K562 (cell line): ENCODE data around the gene MED15. TPM values are rescaled to one million over a fixed set of nuclear protein-coding genes. Genes with fewer than 3 reads are reported as not detected.

Experiments
- EHMT2 ChIP-seq: fragments of 450-650 bp; IDR thresholded peaks from 2 replicates; pipeline ENCODE4 v1.6.1; 2018; ENCODE audit warnings: antibody characterized with exemption
- HINFP ChIP-seq: fragments of 450-650 bp; conservative IDR thresholded peaks from 2 replicates; pipeline ENCODE4 v1.6.1; 2016; ENCODE audit warnings: missing genetic modification characterization, low read depth, mild to moderate bottlenecking, control low read depth, missing compliant biosample characterization
- MAFF ChIP-seq: IDR thresholded peaks from 2 replicates; pipeline ENCODE4 v1.6.1; 2012; ENCODE audit warnings: low read length, improper control_type of control experiment
- MAFG ChIP-seq: fragments of 450-650 bp; conservative IDR thresholded peaks from 2 replicates; pipeline ENCODE4 v1.6.1; 2016; ENCODE audit warnings: missing genetic modification characterization, missing compliant biosample characterization
- MAFK ChIP-seq: IDR thresholded peaks from 2 replicates; pipeline ENCODE4 v1.6.1; 2011; ENCODE audit warnings: low read length, improper control_type of control experiment
- POLR2AphosphoS2 ChIP-seq: IDR thresholded peaks from 2 replicates; pipeline ENCODE4 v1.6.1; 2012; ENCODE audit warnings: low read length, improper control_type of control experiment
- POLR2G ChIP-seq: fragments of 200-400 bp; formaldehyde crosslinking; IDR thresholded peaks from 2 replicates; pipeline ENCODE4 v1.6.1; 2017; ENCODE audit warnings: low read depth, mild to moderate bottlenecking, antibody characterized with exemption, low read length, moderate library complexity
- TAF7 ChIP-seq: fragments of 450-650 bp; IDR thresholded peaks from 2 replicates; pipeline ENCODE4 v1.6.1; 2016; ENCODE audit warnings: missing genetic modification characterization, missing compliant biosample characterization
- TOE1 ChIP-seq, 2 experiments: fragments of 450-650 bp in 1 of 2; sonication (generic) in 1 of 2; formaldehyde crosslinking in 1 of 2; IDR thresholded peaks; 2 replicates each; pipeline versions ENCODE4 v1.7.1 to v1.8.0; 2016 to 2022; ENCODE audit warnings: borderline replicate concordance in 2 of 2, mild to moderate bottlenecking in 2 of 2, antibody characterized with exemption in 1 of 2, inconsistent platforms in 1 of 2, low read depth in 1 of 2, missing genetic modification reagents in 1 of 2, moderate library complexity in 1 of 2
- ZNF12 ChIP-seq: sonication (generic); formaldehyde crosslinking; IDR thresholded peaks from 2 replicates; pipeline ENCODE4 v1.4.0; 2020; ENCODE audit warnings: mild to moderate bottlenecking, missing genetic modification reagents
- ZNF511 ChIP-seq: sonication (generic); formaldehyde crosslinking; IDR thresholded peaks from 2 replicates; pipeline ENCODE4 v1.8.0; 2022; ENCODE audit warnings: mild to moderate bottlenecking, missing genetic modification reagents
- ZNF696 ChIP-seq: fragments of 250-450 bp; sonication (Bioruptor Pico); conservative IDR thresholded peaks from 2 replicates; pipeline ENCODE4 v1.4.0; 2020; ENCODE audit warnings: mild to moderate bottlenecking, moderate library complexity
- ZNF707 ChIP-seq: fragments of 250-450 bp; sonication (Bioruptor Pico); conservative IDR thresholded peaks from 2 replicates; pipeline ENCODE4 v1.8.0; 2022; ENCODE audit warnings: inconsistent platforms, mild to moderate bottlenecking, moderate library complexity
- ZNF778 ChIP-seq: fragments of 450-650 bp; formaldehyde crosslinking; IDR thresholded peaks from 2 replicates; pipeline ENCODE4 v1.4.0; 2020; ENCODE audit warnings: mild to moderate bottlenecking, moderate library complexity
- polyA plus RNA-seq, 8 experiments: library from polyadenylated mRNA; depleted of rRNA in 4 of 8; stranded (reverse) in 5 of 8; unstranded in 3 of 8; fragments of >200 nt; fragmentation: Nextera tagmentation in 2 of 8; fragmentation: Illumina TruSeq in 1 of 8; extraction: Ambion mirVana in 2 of 8; extraction: Trizol in 1 of 8; gene quantifications; 2 replicates each; pipeline versions ENCODE4 v1.2.1 to v1.2.3, GENCODE V29; 2011 to 2014; ENCODE audit warnings: inconsistent platforms in 1 of 8, missing spikeins in 1 of 8
- total RNA-seq, 7 experiments: library from RNA; depleted of rRNA in 6 of 7; stranded (reverse); fragments of >200 nt in 6 of 7; fragmentation: Illumina TruSeq in 2 of 7; extraction: Trizol in 2 of 7; gene quantifications; 2 replicates each; pipeline versions ENCODE4 v1.2.1 to v1.2.3, GENCODE V29; 2011 to 2021; ENCODE audit warnings: low replicate concordance in 1 of 7
- TF ChIP-seq, protein P1 (sequence below), 3 experiments: fragments of 200-800 bp in 1 of 3; sonication (Bioruptor generic) in 1 of 3; sonication (generic) in 1 of 3; formaldehyde crosslinking in 1 of 3; IDR thresholded peaks; 2 replicates each; pipeline versions ENCODE4 v1.6.1 to v1.8.0; 2016 to 2022; ENCODE audit warnings: mild to moderate bottlenecking in 2 of 3, missing compliant biosample characterization in 2 of 3, missing genetic modification characterization in 2 of 3, missing genetic modification reagents in 1 of 3
- TF ChIP-seq, protein P2 (sequence below): fragments of 250-450 bp; sonication (Bioruptor Pico); IDR thresholded peaks from 2 replicates; pipeline ENCODE4 v1.9.0; 2021; ENCODE audit warnings: mild to moderate bottlenecking

The MED15 gene
- total and polyA plus RNA-seq, 9 of the 15 experiments (the other 6 are each of a cell fraction or from before 2014, with no cell fraction given): 4.0 to 271 (median 60.1) TPM

- TF ChIP-seq, protein P1, sequence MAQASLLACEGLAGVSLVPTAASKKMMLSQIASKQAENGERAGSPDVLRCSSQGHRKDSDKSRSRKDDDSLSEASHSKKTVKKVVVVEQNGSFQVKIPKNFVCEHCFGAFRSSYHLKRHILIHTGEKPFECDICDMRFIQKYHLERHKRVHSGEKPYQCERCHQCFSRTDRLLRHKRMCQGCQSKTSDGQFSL (CRISPR knock-in tag; IDR thresholded peaks at IDR 0.05): no peak
- TF ChIP-seq, protein P1 (tag; IDR thresholded peaks at IDR 0.05): 0 out of 4 replicates have a peak, but pooled peaks of 1 of the 2 experiments have one; percentile 37
- TF ChIP-seq MAFF: peak; percentile 85
- 0 out of 2 replicates have a peak, but pooled peaks have one; percentile 23 for TF ChIP-seq HINFP (tag)
- TF ChIP-seq EHMT2: no peak
- TF ChIP-seq MAFK: peak; percentile 67
- TF ChIP-seq ZNF778 (CRISPR knock-in tag): no peak
- TF ChIP-seq, protein P2, sequence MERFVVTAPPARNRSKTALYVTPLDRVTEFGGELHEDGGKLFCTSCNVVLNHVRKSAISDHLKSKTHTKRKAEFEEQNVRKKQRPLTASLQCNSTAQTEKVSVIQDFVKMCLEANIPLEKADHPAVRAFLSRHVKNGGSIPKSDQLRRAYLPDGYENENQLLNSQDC (CRISPR knock-in tag): peak; percentile 32; the same call in 1 of the 2 replicates
- peak; percentile 55; the same call in 1 of the 2 replicates for TF ChIP-seq ZNF12
- TF ChIP-seq TAF7: 0 out of 2 replicates have a peak, but pooled peaks have one; percentile 23
- peak; percentile 43; the same call in 1 of the 2 replicates for TF ChIP-seq ZNF511 (CRISPR knock-in tag)
- TF ChIP-seq ZNF707 (CRISPR knock-in tag): 0 out of 2 replicates have a peak, but pooled peaks have one; percentile 24
- no peak for TF ChIP-seq TOE1 (IDR thresholded peaks at IDR 0.05; ENCODE audit: borderline replicate concordance)
- 0 out of 2 replicates have a peak, but pooled peaks have one; percentile 25 for TF ChIP-seq TOE1 (CRISPR knock-in tag; IDR thresholded peaks at IDR 0.05; ENCODE audit: borderline replicate concordance, low read depth)
- TF ChIP-seq POLR2AphosphoS2: peak; percentile 61; the same call in 1 of the 2 replicates
- TF ChIP-seq POLR2G: no peak
- TF ChIP-seq MAFG (tag): peak; percentile 92
- TF ChIP-seq ZNF696 (CRISPR knock-in tag): no peak
Measured at GRCh38 chr22:20562607-20563465, 55.4 kb downstream of the MED15 start (continued).
